Fibroblast of mammary gland (primary cell): Measurements from ENCODE around the gene HARS2.
"Not testable (repeated sequence)": the region's sequence is repeated elsewhere in the genome, so short reads cannot be mapped to it uniquely, and the experiment has no call there.

Experiments
- DNase-seq: peaks from one replicate; pipeline ENCODE4 v3.0.0-alpha.2; 2010; ENCODE audit warnings: low read depth
- H3K4me3 ChIP-seq: 2 replicates; pipeline ENCODE4 v1.5.1; 2011; ENCODE audit warnings: low read depth, mild to moderate bottlenecking, low read length, moderate library complexity; ENCODE audit not compliant: control insufficient read depth
- CTCF ChIP-seq: conservative IDR thresholded peaks from 2 replicates; pipeline ENCODE4 v1.5.1; 2011; ENCODE audit warnings: low read depth, low read length, inconsistent platforms; ENCODE audit not compliant: control insufficient read depth, insufficient read depth

The HARS2 gene

GRCh38 chr5:140664359-140665119 is 26.7 kb upstream of the HARS2 start, which contains the start of gene WDR55:
Gene WDR55, plus strand, starts transcription at chr5:140664904. Its CDS starts 9 bp downstream, at chr5:140664913.
- peak; percentile 87 for DNase-seq
- H3K4me3 ChIP-seq: peak within 1 kb of the TSS; percentile 98
- no peak for TF ChIP-seq CTCF

GRCh38 chr5:140671035-140671434 is 20.2 kb upstream of the HARS2 start:
- DNase-seq, H3K4me3 ChIP-seq: not testable (repeated sequence)

GRCh38 chr5:140671472-140672125 is 19.7 kb upstream of the HARS2 start:
- no peak for DNase-seq
- no peak overlapping the region for H3K4me3 ChIP-seq
- TF ChIP-seq CTCF: no peak

- H3K4me3 ChIP-seq: peak overlapping the region; percentile 1
- DNase-seq: peak; percentile 23
- TF ChIP-seq CTCF: no peak
Observed at GRCh38 chr5:140672455-140673186, 18.6 kb upstream of the HARS2 start.

- TF ChIP-seq CTCF: no peak
- peak within 1 kb of the TSS; percentile 1 for H3K4me3 ChIP-seq
- DNase-seq: no peak
Observed at GRCh38 chr5:140673187-140673976, 17.9 kb upstream of the HARS2 start, which contains the start of gene DND1. Gene DND1, minus strand, starts transcription at chr5:140673576. Its CDS starts 34 bp downstream, at chr5:140673542.

- no peak for DNase-seq
- TF ChIP-seq CTCF: no peak
- no peak overlapping the region for H3K4me3 ChIP-seq
Observed at GRCh38 chr5:140674211-140674610, 17.0 kb upstream of the HARS2 start.
